Renal pelvis (tissue), 4 donors: ENCODE measurements around the gene SPEG. TPM values are rescaled to one million over a fixed set of nuclear protein-coding genes. Genes with fewer than 3 reads are reported as not detected.

Experiments
- DNase-seq: peaks from one replicate; pipeline ENCODE4 v3.0.0-alpha.2; 2013
- polyA plus RNA-seq, 3 donors: library from polyadenylated mRNA; unstranded; fragments of 120-200 nt; gene quantifications; one replicate each; pipeline ENCODE4 v1.2.1, GENCODE V29; 2013; ENCODE audit not compliant: insufficient read length in 3 of 3

Gene SPEG
- polyA plus RNA-seq, 3 donors, result 13.1 to 16.9 (median 13.5) TPM

DNA sequence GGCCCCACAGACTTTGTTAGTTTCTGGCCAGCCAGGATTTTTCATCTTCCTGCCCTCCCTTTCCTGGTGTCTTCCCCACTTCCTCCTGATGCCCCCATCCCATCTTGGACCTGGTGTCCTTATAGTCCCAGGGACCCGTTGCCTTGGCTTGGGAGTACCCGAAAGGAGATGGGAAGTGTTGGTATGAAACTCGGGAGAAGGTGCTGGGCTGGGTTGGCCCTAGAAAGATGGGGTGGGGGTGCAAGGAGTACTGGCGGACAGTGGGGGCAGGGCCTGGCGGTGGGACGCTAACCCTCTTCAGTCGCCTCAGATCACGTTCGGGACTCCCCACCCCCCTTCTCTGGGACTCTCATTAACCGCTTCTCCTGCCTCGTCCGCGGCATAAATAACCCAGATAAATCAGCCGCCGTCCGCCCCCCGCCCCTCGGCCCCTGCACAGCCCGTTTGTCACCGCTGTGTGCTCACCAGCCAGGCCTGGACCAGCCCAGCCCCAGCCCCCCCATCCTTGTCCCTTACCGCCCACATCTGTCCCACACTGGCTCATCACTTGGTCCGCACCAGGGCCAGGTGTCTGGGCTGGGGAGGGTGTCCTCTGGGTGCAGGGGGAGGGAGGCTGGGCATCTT lies 76.0 kb downstream of the SPEG start:
- DNase-seq, result no peak

- no peak for DNase-seq
Observed at GRCh38 chr2:219511547-219512325, 77.1 kb downstream of the SPEG start.

- DNase-seq, result no peak
Observed at GRCh38 chr2:219512524-219513216, 78.0 kb downstream of the SPEG start.

DNA sequence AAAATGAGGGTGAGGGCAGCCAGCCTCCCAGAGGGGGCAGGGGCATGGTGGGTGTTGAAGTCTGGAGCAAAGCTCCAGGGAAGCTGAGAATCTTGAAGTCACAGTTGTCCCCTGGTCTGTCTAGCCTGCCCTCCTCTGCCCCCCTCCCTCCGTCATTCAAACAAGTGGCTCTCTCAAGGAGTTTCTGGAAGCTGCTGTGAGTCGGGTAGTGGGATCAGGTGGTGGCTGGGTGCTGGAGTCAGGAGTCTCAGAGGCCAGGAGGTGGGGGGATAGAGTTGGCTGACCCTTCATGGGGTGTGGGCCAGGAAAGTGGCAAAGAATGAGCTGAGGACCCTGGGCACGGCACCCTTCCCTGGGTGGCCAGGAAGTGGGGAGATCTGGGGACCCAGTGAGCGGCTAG lies 79.1 kb downstream of the SPEG start:
- no peak for DNase-seq

DNA sequence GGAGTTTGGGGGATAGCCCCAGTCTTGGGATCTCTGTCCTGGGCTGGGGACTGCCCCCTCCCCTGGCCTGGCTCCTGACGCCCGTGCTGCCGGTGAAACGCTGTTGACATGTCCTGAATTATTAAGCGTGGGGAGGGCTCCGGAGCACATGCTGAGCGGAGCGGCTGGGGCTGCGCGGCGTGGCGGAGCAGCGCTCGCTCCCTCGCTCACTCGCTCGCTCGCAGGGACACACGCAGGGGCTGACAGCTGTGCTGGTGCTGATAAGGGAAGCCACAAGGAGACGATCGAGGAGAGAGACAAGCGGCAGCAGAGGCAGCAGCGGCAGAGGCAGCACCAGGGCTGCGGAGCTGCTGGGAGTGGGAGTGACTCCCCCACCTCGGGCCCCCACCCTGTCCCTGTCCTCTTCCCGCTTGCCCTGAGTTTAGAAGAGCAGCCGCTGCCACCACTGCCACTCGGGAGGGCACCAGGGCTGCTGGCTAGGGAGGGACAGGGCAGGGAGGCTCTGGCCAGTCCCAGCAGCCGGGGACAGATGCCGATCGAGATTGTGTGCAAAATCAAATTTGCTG lies 79.6 kb downstream of the SPEG start, which contains the start of gene ASIC4:
TSS of gene ASIC4 (plus strand) at position 287 of the 566 bp plus-strand sequence. CDS start at position 530, 243 bp downstream.
- no peak for DNase-seq

- DNase-seq, result no peak
Observed at GRCh38 chr2:219514836-219515235, 80.2 kb downstream of the SPEG start.

GRCh38 chr2:219515874-219516629 lies 81.4 kb downstream of the SPEG start:
- DNase-seq, result no peak

DNA sequence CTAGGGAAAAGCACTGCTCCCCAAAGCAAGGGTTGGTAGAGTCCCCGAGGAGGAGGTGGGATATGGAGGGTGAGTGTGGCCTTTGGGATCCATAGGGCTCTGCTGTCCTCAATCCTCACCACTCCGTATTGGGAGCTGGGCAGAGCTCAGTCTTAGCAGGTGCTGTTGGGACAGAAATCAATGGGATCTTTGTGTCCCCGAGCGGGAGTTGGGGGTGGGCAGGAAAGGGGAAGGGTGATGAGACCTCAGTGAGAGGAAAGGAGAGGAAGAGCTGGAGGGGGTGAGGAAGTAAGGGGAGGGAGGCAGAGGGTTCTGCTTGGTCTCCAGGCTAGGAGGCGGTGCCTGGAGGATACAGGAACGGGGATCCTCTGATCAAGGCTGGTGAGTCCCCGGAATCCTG lies 82.2 kb downstream of the SPEG start:
- DNase-seq, result no peak

DNA sequence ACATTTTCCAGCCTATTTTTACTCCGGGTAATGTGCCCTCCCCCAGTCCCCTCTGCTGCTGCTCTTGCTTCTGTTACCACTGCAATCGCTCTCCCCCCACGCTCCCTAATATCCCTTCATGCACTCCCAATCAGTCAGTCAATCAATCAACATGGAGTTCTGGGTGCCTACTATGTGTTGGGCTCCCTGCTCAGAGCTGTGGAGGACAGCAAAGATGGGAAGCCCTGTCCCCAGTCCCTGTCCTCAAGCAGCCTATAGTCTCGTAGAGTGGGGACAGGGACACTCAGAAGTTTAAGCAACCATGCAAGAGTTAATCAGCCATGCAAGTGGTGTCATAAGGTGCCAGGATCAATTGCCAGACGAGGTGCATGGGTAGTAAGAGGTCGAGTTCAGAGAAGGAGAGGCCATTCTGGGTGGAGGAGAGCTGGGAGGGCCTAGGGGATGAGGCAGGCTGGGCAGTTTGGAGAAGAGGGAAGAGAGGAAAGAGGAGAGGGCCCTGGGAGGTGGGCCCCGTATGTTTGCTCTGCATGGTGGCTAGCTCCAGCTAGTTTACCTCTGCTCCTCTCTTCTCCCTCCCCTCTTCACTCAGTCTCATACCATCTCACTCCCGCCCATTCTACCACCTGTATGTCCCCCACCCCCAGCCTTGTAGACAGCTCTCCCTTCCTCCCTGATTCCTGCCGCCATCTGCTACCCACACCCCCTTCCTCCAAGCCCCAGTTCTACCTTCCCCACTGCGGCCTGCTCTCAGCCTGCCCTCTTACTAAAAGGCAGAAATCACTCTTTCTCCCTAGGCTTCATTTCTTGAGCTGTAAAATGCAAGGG lies 83.5 kb downstream of the SPEG start:
- DNase-seq, result no peak

GRCh38 chr2:219519526-219519916 lies 84.9 kb downstream of the SPEG start:
- DNase-seq, result no peak

GRCh38 chr2:219520079-219520478 lies 85.4 kb downstream of the SPEG start:
- no peak for DNase-seq

GRCh38 chr2:219521066-219521880 lies 86.6 kb downstream of the SPEG start:
- DNase-seq, result no peak

DNA sequence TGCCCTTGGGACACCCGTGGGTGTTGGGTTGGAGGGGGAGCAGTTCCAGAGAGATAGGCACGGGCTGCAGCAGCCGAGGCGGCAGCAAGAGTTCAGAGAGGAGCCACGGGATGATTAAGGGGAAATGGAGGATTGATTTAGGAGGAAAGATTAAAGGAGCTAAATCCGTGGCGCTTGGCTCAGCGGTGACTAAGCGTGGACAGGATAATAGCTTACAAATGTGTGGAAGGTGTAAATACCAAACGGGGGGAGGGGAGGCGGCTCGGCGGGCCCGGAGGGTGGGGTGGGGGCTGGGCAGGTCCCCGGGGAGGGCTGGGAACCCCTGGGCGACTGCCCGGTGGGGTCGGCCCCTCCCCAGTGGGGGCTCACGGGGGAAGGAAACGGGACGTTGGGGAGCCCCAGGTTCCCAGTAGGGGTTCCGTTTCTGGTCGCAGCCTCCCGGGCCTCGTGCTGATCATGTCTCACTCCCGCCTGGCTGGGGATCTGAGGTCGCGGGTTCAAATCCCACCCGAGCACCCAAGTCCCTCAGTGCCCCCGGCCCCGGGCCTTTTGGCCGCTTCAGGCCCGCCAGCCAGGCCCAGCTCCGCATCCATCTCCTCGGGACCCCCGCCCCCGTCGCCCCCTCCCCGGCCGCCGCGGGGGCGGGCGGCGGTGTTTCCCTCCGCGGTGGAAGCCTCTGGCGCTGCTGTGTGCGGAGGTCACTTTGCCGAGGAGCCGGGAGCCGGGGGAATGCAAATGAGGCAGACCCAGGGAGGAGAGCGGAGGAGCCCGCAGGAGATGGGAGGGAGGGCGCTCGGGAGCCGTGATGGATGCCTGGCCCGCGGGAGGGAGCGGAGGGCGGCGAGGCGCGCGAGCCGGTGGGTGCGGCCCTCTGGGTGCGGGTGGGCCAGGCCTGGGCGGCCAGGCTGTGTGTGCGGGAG lies 87.7 kb downstream of the SPEG start:
- DNase-seq, result no peak

DNA sequence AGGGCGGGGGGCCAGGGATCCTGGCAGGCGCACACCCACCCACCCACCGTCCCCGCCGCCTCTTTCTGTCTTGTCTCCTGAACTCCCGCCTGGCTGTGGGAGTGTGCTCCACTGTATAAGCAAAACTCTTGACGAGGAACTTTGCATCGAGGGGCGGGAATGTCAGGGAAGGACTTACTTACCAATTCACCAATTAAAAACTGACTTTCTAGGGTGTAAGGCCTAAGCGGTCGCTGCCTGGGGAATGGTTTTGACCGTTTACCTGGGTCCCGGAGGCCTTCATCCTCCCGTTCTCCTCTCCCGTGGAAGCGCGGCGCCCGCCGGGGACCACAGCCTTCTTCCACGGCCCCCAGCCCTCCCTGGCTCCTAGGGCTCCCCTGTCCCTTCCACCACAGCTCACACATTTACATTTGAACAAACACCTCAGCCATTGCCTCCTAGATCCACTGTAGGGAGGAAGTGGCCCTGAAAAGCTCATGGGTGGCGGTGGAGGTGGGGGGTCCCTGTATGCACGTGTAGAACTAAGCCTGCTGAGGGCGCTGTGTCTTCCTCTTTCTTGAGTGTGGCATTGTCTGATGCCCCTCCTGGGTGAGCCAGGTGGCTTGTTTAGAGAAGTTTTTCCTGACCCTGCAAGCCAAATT lies 88.5 kb downstream of the SPEG start:
- DNase-seq, result no peak

GRCh38 chr2:219524817-219525216 lies 90.2 kb downstream of the SPEG start:
- DNase-seq, result no peak

DNA sequence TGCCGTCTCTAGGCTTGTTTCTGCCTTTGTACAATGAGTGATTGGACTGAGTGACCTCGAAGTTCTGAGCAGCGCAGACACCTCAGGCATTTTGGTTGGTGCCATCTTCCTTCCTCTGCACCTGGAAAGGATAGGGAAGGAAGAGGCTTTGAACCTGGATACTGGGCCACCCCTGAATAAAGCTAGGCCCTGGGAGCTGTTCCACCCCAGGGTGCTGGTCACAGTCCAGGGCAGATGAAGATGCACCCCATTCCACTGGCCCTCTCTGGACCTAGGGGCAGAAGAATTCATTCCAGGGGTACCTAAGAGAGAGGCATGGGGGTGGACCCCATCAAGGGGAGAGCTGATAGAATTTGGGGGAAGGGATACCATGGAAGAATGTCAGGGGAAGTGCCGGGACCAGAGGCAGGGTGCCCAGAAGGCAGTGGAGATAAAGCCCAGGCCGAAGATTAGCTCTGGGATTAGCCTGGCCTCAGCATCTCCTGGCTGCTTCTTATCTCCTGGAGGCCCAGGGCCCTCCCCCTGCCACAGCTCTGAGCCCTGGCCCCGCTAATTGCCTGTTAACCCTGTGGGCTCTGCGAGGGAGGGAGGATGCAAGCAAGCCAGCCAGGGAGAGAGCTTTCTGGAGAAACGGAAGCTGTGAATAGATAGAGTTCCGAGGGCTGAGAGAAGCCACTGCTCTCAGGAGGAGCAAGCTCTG lies 91.0 kb downstream of the SPEG start:
- DNase-seq, result no peak

DNA sequence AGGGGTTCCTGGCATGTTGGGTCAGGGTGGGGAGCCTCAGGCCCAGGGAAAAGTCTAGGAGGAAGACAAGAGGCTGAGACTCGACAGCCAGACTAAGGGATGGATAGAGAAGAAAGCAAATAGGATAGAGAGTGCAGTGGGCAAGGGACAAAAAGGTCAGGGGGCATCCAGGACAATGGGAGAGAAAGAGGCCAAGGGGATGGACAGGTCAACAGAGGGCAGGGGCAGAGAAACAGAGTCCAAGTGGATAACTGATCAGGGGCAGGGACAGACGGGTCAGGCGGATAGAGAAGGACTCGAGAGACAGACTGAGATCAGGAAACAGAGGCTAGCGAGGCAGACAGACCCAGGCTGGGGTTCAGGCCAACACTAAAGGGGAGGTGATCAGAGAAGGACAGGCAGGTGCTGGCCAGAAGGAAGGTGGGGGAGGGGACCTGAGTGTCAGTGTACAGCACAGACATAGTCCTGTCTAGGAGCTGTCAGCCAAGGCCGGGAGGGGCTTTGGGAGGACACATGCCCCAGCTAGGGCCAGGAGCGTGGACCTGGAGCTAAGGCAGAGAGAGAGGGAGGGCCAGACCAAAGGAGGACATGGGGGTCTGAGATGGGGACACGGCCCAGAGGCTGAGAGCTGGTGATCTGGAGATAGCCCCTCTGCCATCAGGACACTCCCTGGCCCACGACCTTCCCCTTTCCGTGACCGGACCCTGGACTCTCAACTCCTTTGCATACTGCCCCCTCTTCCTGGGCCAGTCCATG lies 91.9 kb downstream of the SPEG start:
- DNase-seq, result no peak
